GM18873 (cell line): ENCODE results near the gene DNAAF1.
A peak's percentile ranks its signal among the peaks of the same experiment; 100 is the strongest.

Source experiments
- ATAC-seq: cut with Tn5 transposase; IDR thresholded peaks from one replicate; pipeline ENCODE4 v1.9.1; 2021; ENCODE audit warnings: mild to moderate bottlenecking, moderate library complexity, moderate number of reproducible peaks; ENCODE audit not compliant: unreplicated experiment, low FRiP score

DNAAF1 gene

DNA sequence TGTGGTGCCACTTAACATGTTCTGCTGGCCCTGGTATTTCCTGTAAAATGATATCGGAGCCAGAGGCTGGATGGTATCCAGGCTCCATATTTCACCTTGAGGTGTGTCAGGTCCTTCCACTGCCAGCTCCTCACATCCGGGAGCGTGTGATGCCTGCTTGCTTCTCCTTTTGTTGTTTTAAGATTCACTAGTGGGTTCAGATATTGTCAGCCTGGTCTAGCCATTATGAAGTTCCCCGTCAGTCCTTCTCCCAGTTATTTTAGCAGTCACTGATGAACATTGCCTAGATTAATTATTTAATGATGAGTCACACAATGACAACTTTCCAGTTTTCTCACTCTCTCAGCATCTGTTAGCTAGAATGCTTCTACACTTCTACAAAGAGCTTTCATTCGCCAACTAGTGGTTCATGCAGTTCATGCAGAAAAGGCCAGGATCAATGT lies 11.3 kb downstream of the DNAAF1 start:
- no peak for ATAC-seq

DNA sequence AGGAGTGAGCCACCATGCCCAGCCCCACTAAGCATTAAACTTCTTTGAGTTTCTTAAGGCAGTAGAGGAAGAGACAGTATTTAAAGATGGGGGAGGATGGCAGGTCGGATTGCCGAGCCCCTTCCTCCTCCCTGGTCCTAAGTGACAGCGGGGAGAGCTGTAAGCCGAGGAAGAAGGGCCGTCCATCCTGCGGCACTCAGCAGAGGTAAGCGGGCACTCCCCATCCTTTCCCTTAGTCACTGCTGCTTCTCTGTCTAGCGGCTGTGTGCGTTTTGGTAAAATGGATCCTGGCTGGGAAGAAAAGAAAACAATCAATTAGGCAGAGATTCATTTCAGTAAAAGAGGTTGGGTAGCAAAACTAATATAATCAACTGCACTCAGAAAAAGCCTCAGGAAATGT lies 13.9 kb downstream of the DNAAF1 start:
- no peak for ATAC-seq

DNA sequence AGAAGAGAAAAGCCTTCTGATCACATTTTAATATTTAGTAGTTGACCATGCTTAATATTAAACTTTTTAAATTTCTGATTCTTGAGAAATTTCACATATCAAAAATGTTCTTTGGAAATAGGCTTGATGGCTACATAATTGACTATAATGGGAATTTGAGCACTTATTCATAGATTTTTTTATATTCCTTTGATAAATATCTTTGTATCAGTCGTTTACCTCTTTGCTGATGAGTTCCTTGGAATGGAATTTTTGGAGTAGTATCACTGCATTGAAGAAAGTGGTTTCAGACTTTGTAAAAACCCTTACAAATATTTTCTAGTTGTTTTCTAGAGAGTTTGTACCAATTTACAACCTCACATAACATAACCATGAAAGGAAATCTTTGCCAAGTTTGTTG lies 14.7 kb downstream of the DNAAF1 start:
- ATAC-seq = no peak

GRCh38 chr16:84161037-84161436 lies 15.9 kb downstream of the DNAAF1 start:
- no peak for ATAC-seq

DNA sequence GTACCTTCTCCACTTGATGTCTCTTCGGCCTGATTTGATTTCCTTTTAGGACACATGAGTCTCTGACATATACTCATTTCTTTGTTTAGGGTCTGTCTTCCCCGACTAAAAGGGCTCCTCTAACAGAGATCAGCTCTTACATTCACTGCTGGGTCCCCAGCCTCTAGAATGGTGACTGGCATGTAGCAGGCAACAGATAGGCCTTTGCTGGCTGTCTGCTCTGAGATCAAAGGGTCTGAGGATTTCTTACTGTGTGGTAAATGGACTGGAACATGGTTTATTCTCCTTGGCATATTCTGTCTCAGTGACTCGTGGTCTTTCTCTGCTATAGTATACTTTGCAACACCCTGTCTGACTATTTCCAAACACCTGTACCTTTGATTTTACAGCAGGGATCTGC lies 16.7 kb downstream of the DNAAF1 start:
- no peak for ATAC-seq

GRCh38 chr16:84165746-84166145 lies 20.6 kb downstream of the DNAAF1 start:
- no peak for ATAC-seq

GRCh38 chr16:84166796-84167695 lies 21.9 kb downstream of the DNAAF1 start:
- no peak for ATAC-seq

- ATAC-seq = no peak
Measured at GRCh38 chr16:84169765-84170310, 24.7 kb downstream of the DNAAF1 start.

DNA sequence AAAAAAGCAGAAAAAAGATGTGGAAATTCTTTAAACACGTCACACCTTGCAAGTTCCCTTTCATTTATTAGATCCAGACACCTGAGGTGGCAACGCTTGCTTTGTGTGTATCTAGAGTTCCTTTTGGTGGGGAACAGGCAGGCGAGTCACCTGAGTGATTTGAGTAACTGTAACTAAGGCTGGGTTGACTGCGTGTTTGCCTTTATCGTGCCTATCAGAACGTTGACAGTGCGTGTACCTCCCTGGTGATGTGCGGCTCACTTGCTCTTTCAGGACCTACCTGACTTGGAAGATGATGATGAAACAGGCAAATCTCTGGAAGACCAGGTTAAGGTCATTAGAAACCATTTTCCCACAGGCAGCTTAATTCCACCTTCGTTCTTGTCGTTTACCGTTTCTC lies 29.3 kb downstream of the DNAAF1 start:
- no peak for ATAC-seq

GRCh38 chr16:84175350-84176081 lies 30.4 kb downstream of the DNAAF1 start:
- ATAC-seq = peak; percentile 70

GRCh38 chr16:84176192-84177053 lies 31.3 kb downstream of the DNAAF1 start:
- ATAC-seq = no peak

- ATAC-seq = no peak
Measured at GRCh38 chr16:84177741-84178073, 32.6 kb downstream of the DNAAF1 start.

- no peak for ATAC-seq
Measured at GRCh38 chr16:84178146-84178765, 33.1 kb downstream of the DNAAF1 start.

GRCh38 chr16:84178892-84179611 lies 33.9 kb downstream of the DNAAF1 start:
- no peak for ATAC-seq

DNA sequence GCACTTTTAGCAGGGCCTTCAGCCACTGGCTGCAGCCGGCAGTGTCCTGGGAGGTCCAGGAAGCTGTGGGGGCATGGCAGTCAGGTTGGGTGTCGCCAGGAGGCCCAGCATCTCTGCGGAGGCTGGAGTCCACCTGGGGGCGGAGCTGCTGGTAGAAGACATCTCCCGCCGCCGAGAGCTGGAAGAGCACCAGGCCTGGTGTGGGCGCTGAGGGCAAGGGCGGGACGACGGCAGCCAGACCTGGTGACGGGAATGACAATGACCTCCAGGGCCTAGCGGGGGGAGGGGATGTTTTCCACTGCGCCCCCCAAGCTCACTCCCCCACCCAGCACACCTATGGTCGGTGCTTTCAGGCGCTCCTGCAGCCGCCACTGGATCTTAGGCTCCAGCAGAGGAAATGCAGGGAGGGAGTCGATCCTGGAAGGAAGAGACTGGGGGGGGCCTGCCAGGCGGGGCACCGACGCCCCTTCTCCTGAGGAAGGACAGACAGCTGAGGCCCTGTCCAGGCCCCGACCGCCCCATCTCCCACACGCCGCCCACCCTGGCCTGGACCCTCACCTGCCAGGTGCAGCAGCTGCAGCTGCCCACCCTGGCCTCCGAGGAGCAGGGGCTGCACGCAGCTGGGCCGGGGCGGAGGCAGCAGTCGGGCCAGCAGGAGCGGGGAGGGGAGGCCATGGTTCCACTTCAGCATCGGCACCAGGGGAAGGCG lies 34.7 kb downstream of the DNAAF1 start:
- ATAC-seq = no peak

- ATAC-seq = no peak
Measured at GRCh38 chr16:84180519-84181140, 35.5 kb downstream of the DNAAF1 start.

GRCh38 chr16:84181144-84181915 lies 36.2 kb downstream of the DNAAF1 start:
- ATAC-seq = no peak

- ATAC-seq = no peak
Measured at GRCh38 chr16:84182104-84182503, 37.0 kb downstream of the DNAAF1 start.
